Cardiac septum (tissue), 1 donor: ENCODE data around the gene REXO4. TPM values are rescaled to one million over a fixed set of nuclear protein-coding genes. Genes with fewer than 3 reads are reported as not detected.
A peak's percentile ranks its signal among the peaks of the same experiment; 100 is the strongest.

Source experiments
- DNase-seq: peaks from one replicate; pipeline ENCODE4 v3.0.0-alpha.2; 2020; ENCODE audit warnings: low spot score
- intact Hi-C: fragments of 100-400 bp; cut with DNase I; formaldehyde crosslinking; loops from one replicate; pipeline ENCODE4 v1.14.0; 2022
- total RNA-seq: library from RNA; stranded (reverse); fragmentation: NEBNext Ultra II Directional; extraction: Animal tissue kit (Norgen Biotek cat#: 25700); gene quantifications from one replicate; pipeline ENCODE4 v1.2.1, GENCODE V29; 2021
- donor health status: DM: no; HTN: no; CAD: no.

The REXO4 gene
- total RNA-seq, 1 donor from 2014 or later: 12.2 TPM

GRCh38 chr9:133356391-133357091, 61.3 kb downstream of the REXO4 start, which contains the start of the genes SURF1 and SURF2:
Gene SURF1, minus strand, starts transcription at chr9:133356487. Its CDS starts 34 bp downstream, at chr9:133356453.
Gene SURF2, plus strand, starts transcription at chr9:133356550. Its CDS starts 43 bp downstream, at chr9:133356593.
- DNase-seq: peak; percentile 96
- intact Hi-C loops: no loop called here

Other genes with a start within 250 kb of the REXO4 start
- gene OBP2B, start 208.8 kb downstream of the REXO4 start, total RNA-seq: not detected
- gene ABO, start 142.8 kb downstream of the REXO4 start, total RNA-seq: 2.0 TPM
- gene SURF6, start 81.8 kb downstream of the REXO4 start, total RNA-seq: 14.2 TPM
- gene MED22, start 69.9 kb downstream of the REXO4 start, total RNA-seq: 20.2 TPM
- 761 TPM for gene RPL7A, start 69.8 kb downstream of the REXO4 start, total RNA-seq
- gene SURF1, start 61.5 kb downstream of the REXO4 start, total RNA-seq: 58.7 TPM
- 12.5 TPM for gene SURF2, start 61.5 kb downstream of the REXO4 start, total RNA-seq
- gene SURF4, start 42.0 kb downstream of the REXO4 start, total RNA-seq: 80.2 TPM
- gene STKLD1, start 41.6 kb downstream of the REXO4 start, total RNA-seq: 0.62 TPM
- 3.3 TPM for gene ADAMTS13, start 4.4 kb upstream of the REXO4 start, total RNA-seq
- 15.0 TPM for gene CACFD1, start 42.0 kb upstream of the REXO4 start, total RNA-seq
- 3.6 TPM for gene SLC2A6, start 61.1 kb upstream of the REXO4 start, total RNA-seq
- gene MYMK, start 106.9 kb upstream of the REXO4 start, total RNA-seq: not detected
- 9.6 TPM for gene ADAMTSL2, start 116.7 kb upstream of the REXO4 start, total RNA-seq
- gene FAM163B, start 191.4 kb upstream of the REXO4 start, total RNA-seq: not detected
- gene DBH, start 218.4 kb upstream of the REXO4 start, total RNA-seq: not detected